GM10266 (cell line): ENCODE data around the gene ISYNA1.

Experiments used
- DNase-seq: peaks from one replicate; pipeline ENCODE4 v3.0.0; 2012; ENCODE audit errors: extremely low spot score
- CTCF ChIP-seq: IDR thresholded peaks from 2 replicates; pipeline ENCODE4 v1.5.1; 2012; ENCODE audit warnings: mild to moderate bottlenecking, low read depth; ENCODE audit not compliant: control insufficient read depth, insufficient read depth; ENCODE audit errors: missing control alignments

Gene ISYNA1

GRCh38 chr19:18437491-18438330 is at the start of gene ISYNA1:
Gene ISYNA1, minus strand, starts transcription at chr19:18438133. Its CDS starts 154 bp downstream, at chr19:18437979.
- no peak for TF ChIP-seq CTCF
- peak; percentile 82 for DNase-seq

DNA sequence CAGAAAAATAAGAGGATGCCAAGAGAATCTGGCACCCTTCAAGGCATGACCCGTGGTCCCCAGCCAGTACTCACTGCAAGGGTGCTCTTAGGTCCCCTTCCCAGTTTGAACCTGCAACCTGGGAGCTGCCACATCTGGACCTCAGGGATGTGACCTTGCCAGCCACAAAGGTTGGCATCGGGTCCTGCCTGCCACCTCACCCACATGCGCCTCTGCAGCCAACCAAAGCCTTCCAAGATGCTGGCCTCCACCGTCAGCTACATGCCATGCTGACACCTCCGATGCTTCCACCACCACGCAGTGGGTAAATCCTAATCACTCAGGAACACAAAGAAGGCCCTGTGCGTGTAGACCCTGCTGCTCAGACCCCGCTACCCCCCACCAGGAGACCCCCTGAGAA is 48.8 kb upstream of the ISYNA1 start:
- no peak for DNase-seq
- no peak for TF ChIP-seq CTCF

DNA sequence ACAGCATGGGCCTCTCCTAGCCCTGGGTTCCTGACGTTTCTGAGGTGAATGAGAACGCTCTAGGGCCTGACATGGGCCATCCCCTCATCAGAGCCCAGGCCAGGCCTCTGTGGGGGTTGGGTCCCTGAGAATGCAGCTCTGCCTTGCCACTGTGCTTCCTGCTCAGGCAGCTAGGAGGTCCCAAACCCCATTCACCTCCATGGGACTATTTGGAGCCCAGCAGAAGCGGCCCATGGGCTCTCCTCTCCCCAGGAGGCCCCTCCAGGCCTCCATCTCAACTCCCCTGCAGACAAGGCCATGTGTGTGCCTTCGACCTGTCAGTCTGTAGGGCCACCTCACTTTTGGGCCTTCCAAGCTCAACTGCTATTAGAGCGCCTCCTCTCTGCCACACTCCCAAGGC is 47.1 kb upstream of the ISYNA1 start:
- DNase-seq, result no peak
- TF ChIP-seq CTCF, result no peak

DNA sequence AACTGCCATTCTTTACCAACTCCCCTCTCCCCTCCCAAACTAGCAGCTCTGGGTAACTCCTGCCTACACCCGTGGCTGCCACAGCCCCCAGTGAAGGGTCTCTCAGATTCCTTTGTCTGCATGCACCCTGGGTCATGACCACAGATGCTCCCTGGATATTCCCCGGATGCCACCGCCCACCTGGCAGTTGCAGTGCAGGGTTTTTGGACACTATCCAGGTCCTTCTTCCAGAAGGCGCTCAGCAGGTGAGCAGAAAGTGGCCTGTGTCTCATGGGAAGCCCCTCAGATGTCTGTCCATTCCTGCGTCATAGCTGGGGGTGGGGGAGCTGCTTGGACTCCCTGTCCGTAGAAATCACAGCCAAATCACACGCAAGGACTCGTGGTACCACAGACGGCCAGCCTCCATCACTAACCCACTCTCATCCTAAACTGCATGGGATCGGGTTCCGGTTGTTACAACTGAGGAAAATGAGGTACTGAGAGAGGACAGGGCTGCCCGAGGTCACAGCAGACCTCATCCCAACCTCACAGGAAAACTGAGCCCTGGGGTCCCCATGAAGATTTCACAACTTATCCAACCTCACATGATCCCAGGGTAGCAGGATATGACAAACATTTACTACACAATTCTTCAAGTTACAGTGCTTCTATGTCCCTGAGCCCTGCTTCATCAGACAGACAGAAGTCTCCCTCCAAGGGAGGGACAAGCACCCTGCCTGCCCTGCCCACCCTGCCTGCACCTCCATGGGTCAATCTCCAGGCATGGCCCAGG is 45.4 kb upstream of the ISYNA1 start:
- TF ChIP-seq CTCF, result no peak
- DNase-seq, result no peak

DNA sequence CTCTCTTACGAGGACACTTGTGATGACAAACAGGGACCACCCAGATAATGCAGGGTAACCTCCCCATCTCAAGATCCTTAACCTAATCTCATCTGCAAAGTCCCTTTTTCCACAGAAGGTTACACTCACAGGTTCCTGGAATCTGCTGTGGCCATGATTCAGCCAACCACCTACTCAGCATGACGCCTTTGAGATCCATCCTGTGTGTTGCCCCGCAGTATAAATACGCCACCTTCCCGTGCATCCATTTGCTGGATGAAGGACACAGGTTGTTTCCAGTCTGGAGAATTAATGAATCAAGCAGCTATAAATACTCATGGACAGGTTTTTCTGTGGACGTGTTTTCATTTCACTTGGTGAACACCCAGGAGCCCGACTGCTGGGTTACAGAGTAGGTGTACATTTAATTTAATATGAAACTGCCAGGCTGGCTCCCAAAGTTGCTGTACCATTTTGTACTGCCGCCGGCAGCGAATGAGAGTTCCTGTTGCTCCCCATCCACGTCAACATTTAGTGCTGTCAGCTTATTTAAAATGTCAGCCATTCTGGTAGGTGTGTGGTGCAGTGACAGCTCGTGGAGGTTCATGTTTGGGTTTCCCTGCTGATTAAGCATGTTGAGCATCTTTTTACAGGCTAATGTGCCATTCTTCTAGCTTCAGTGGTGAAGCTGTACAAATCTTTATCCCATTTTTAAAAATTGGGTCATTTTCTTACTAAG is 43.7 kb upstream of the ISYNA1 start:
- DNase-seq, result no peak
- no peak for TF ChIP-seq CTCF

- DNase-seq, result no peak
- no peak for TF ChIP-seq CTCF
Observed at GRCh38 chr19:18480006-18480691, 42.2 kb upstream of the ISYNA1 start.
